ENCODE results near the gene CDCA5.

CDCA5 gene

GRCh38 chr11:65107078-65107477 is 23.2 kb upstream of the CDCA5 start:
- no peak for DNase-seq (ENCODE audit: low read depth)

GRCh38 chr11:65104628-65105027 is 20.8 kb upstream of the CDCA5 start:
- DNase-seq (ENCODE audit: low read depth): no peak

GRCh38 chr11:65103476-65103875 is 19.6 kb upstream of the CDCA5 start:
- no peak for DNase-seq (ENCODE audit: low read depth)

- no peak for DNase-seq (ENCODE audit: low read depth)
Observed at GRCh38 chr11:65102142-65103095, 18.6 kb upstream of the CDCA5 start.

GRCh38 chr11:65100674-65101350 is 17.0 kb upstream of the CDCA5 start:
- no peak for DNase-seq (ENCODE audit: low read depth)

- DNase-seq (ENCODE audit: low read depth): no peak
Observed at GRCh38 chr11:65096926-65097325, 13.1 kb upstream of the CDCA5 start.

- DNase-seq (ENCODE audit: low read depth): peak; percentile 78
Observed at GRCh38 chr11:65095974-65096806, 12.3 kb upstream of the CDCA5 start, which contains the start of gene VPS51. VPS51 (plus strand) TSS chr11:65096214; CDS start chr11:65096251, 37 bp downstream.

GRCh38 chr11:65095427-65095826 is 11.6 kb upstream of the CDCA5 start:
- DNase-seq (ENCODE audit: low read depth): no peak

GRCh38 chr11:65090628-65091027 is 6.8 kb upstream of the CDCA5 start:
- DNase-seq (ENCODE audit: low read depth): no peak

- no peak for DNase-seq (ENCODE audit: low read depth)
Observed at GRCh38 chr11:65089621-65090020, 5.8 kb upstream of the CDCA5 start.

GRCh38 chr11:65087827-65088226 is 4.0 kb upstream of the CDCA5 start:
- DNase-seq (ENCODE audit: low read depth): no peak

GRCh38 chr11:65087216-65087615 is 3.4 kb upstream of the CDCA5 start:
- no peak for DNase-seq (ENCODE audit: low read depth)

- no peak for DNase-seq (ENCODE audit: low read depth)
Observed at GRCh38 chr11:65086809-65087208, 3.0 kb upstream of the CDCA5 start.

GRCh38 chr11:65085446-65085845 is 1.6 kb upstream of the CDCA5 start:
- DNase-seq (ENCODE audit: low read depth): no peak

- no peak for DNase-seq (ENCODE audit: low read depth)
Observed at GRCh38 chr11:65084598-65085375, 947 bp upstream of the CDCA5 start.

- DNase-seq (ENCODE audit: low read depth): no peak
Observed at GRCh38 chr11:65083134-65083833, 556 bp downstream of the CDCA5 start.

- no peak for DNase-seq (ENCODE audit: low read depth)
Observed at GRCh38 chr11:65078786-65079342, 5.0 kb downstream of the CDCA5 start.

GRCh38 chr11:65078151-65078550 is 5.7 kb downstream of the CDCA5 start:
- DNase-seq (ENCODE audit: low read depth): no peak

GRCh38 chr11:65077451-65077850 is 6.4 kb downstream of the CDCA5 start:
- DNase-seq (ENCODE audit: low read depth): no peak

- no peak for DNase-seq (ENCODE audit: low read depth)
Observed at GRCh38 chr11:65072631-65072966, 11.2 kb downstream of the CDCA5 start.
